ENCODE measurements around the gene KCNJ12.

DNA sequence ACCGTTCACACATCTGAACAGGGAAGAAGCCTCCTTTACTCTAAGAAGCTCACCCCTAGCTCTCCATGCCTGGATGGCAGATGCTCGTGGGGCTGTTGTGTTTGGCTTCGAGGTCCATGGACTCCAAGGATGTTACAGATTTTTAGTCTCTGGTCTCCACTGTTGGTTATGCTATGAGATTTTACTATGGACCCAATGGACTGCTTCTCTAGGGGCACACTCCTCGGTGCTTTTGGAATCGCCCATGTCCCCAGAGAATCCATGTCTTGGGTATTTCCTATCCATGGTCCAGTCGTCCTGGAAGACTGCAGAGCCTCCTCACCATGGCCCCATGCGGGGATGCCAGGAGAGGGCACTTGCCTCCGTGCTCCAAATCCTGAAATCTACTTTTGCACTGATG, 83.4 kb downstream of the KCNJ12 start:
- TF ChIP-seq POLR2AphosphoS5 (IDR thresholded peaks at IDR 0.05; ENCODE audit: low read depth) (no peak), EZH2phosphoT487 (IDR thresholded peaks at IDR 0.05; ENCODE audit: unreplicated experiment) (no peak), CREB1 (CRISPR knock-in tag; IDR thresholded peaks at IDR 0.05; ENCODE audit: low read depth) (no peak), EZH2 (IDR thresholded peaks at IDR 0.05; ENCODE audit: low read depth, unreplicated experiment) (no peak), NANOG (IDR thresholded peaks at IDR 0.05; ENCODE audit: borderline replicate concordance) (no peak)
- TF ChIP-seq, protein P1, sequence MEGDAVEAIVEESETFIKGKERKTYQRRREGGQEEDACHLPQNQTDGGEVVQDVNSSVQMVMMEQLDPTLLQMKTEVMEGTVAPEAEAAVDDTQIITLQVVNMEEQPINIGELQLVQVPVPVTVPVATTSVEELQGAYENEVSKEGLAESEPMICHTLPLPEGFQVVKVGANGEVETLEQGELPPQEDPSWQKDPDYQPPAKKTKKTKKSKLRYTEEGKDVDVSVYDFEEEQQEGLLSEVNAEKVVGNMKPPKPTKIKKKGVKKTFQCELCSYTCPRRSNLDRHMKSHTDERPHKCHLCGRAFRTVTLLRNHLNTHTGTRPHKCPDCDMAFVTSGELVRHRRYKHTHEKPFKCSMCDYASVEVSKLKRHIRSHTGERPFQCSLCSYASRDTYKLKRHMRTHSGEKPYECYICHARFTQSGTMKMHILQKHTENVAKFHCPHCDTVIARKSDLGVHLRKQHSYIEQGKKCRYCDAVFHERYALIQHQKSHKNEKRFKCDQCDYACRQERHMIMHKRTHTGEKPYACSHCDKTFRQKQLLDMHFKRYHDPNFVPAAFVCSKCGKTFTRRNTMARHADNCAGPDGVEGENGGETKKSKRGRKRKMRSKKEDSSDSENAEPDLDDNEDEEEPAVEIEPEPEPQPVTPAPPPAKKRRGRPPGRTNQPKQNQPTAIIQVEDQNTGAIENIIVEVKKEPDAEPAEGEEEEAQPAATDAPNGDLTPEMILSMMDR (conservative IDR thresholded peaks at IDR 0.05; ENCODE audit: low read depth in 2 of 2): no peak
- TF ChIP-seq, protein P2, sequence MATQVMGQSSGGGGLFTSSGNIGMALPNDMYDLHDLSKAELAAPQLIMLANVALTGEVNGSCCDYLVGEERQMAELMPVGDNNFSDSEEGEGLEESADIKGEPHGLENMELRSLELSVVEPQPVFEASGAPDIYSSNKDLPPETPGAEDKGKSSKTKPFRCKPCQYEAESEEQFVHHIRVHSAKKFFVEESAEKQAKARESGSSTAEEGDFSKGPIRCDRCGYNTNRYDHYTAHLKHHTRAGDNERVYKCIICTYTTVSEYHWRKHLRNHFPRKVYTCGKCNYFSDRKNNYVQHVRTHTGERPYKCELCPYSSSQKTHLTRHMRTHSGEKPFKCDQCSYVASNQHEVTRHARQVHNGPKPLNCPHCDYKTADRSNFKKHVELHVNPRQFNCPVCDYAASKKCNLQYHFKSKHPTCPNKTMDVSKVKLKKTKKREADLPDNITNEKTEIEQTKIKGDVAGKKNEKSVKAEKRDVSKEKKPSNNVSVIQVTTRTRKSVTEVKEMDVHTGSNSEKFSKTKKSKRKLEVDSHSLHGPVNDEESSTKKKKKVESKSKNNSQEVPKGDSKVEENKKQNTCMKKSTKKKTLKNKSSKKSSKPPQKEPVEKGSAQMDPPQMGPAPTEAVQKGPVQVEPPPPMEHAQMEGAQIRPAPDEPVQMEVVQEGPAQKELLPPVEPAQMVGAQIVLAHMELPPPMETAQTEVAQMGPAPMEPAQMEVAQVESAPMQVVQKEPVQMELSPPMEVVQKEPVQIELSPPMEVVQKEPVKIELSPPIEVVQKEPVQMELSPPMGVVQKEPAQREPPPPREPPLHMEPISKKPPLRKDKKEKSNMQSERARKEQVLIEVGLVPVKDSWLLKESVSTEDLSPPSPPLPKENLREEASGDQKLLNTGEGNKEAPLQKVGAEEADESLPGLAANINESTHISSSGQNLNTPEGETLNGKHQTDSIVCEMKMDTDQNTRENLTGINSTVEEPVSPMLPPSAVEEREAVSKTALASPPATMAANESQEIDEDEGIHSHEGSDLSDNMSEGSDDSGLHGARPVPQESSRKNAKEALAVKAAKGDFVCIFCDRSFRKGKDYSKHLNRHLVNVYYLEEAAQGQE (IDR thresholded peaks at IDR 0.05; ENCODE audit: unreplicated experiment): no peak
- TF ChIP-seq, protein P3, sequence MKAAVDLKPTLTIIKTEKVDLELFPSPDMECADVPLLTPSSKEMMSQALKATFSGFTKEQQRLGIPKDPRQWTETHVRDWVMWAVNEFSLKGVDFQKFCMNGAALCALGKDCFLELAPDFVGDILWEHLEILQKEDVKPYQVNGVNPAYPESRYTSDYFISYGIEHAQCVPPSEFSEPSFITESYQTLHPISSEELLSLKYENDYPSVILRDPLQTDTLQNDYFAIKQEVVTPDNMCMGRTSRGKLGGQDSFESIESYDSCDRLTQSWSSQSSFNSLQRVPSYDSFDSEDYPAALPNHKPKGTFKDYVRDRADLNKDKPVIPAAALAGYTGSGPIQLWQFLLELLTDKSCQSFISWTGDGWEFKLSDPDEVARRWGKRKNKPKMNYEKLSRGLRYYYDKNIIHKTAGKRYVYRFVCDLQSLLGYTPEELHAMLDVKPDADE (IDR thresholded peaks at IDR 0.05): no peak

Measured in GM23338 (cell line).